Measurements from ENCODE around the gene IRX2.

The IRX2 gene

DNA sequence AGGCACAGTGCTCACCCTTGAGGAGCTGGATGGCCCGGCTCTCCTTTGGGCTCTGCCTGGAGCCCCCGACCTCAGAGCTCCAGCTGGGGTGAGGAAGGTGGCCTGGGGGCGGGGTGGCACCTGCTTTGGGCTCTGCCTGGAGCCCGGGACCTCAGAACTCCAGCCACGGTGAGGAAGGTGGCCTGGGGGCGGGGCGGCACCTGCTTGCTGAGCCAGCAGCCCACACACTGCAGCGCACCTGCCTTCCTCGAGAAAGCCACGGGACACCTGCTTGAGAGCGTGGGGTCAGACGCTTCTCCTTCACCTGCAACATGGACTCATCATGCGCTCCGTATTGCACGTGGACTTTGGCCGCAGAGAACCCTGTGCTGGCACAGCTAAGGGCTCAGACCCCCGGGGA lies 51.8 kb downstream of the IRX2 start:
- no peak overlapping the region for H3K9ac ChIP-seq (ENCODE audit: insufficient read length, low read depth)
- H3K9me3 ChIP-seq (ENCODE audit: insufficient read depth, low read length), result no peaks in the 10 kb centered on the region
- DNase-seq (ENCODE audit: low read depth, low spot score), result no peak
- H3K4me1 ChIP-seq (ENCODE audit: insufficient read depth, insufficient read length), result no peaks in the 10 kb centered on the region
- TF ChIP-seq YY1 (IDR thresholded peaks at IDR 0.05; ENCODE audit: insufficient read depth, insufficient read length), result no peak
- no peak for TF ChIP-seq SUZ12 (IDR thresholded peaks at IDR 0.05; ENCODE audit: extremely low read depth, insufficient read depth, insufficient read length)
- no peak for TF ChIP-seq ZNF274 (IDR thresholded peaks at IDR 0.05; ENCODE audit: low read depth, low read length)
- H3K4me3 ChIP-seq (ENCODE audit: insufficient read length, low read depth), result no peak overlapping the region
- no peaks in the 10 kb centered on the region for H3K36me3 ChIP-seq (ENCODE audit: insufficient read depth, insufficient read length, low read length)
- no peaks in the 10 kb centered on the region for H3K27me3 ChIP-seq (ENCODE audit: insufficient read depth, insufficient read length)

DNA sequence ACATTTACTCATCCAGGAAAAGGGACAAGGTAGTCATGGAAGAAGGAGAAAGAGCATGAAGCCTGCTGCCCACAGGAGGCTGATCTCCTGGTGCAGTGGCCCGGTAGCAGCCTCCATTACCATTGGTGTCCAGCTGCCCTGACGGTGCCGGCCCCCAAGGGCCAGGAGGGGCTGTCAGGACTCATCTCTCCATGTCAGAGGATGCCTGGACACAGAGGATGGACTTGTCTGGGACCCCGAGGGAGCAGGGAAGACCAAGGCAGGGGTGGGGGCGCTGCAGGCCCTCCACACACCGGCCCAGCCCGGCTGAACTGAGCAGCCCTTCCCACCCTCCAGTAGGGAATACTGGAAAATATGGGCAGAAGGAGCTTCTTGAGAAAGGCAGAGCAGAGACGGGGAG lies 52.2 kb downstream of the IRX2 start:
- no peaks in the 10 kb centered on the region for H3K4me1 ChIP-seq (ENCODE audit: insufficient read depth, insufficient read length)
- no peak for TF ChIP-seq SUZ12 (IDR thresholded peaks at IDR 0.05; ENCODE audit: extremely low read depth, insufficient read depth, insufficient read length)
- TF ChIP-seq ZNF274 (IDR thresholded peaks at IDR 0.05; ENCODE audit: low read depth, low read length), result no peak
- no peak for TF ChIP-seq YY1 (IDR thresholded peaks at IDR 0.05; ENCODE audit: insufficient read depth, insufficient read length)
- H3K9ac ChIP-seq (ENCODE audit: insufficient read length, low read depth), result no peak overlapping the region
- no peak overlapping the region for H3K4me3 ChIP-seq (ENCODE audit: insufficient read length, low read depth)
- H3K36me3 ChIP-seq (ENCODE audit: insufficient read depth, insufficient read length, low read length), result no peaks in the 10 kb centered on the region
- no peak for DNase-seq (ENCODE audit: low read depth, low spot score)
- H3K27me3 ChIP-seq (ENCODE audit: insufficient read depth, insufficient read length), result no peaks in the 10 kb centered on the region
- H3K9me3 ChIP-seq (ENCODE audit: insufficient read depth, low read length), result no peaks in the 10 kb centered on the region

DNA sequence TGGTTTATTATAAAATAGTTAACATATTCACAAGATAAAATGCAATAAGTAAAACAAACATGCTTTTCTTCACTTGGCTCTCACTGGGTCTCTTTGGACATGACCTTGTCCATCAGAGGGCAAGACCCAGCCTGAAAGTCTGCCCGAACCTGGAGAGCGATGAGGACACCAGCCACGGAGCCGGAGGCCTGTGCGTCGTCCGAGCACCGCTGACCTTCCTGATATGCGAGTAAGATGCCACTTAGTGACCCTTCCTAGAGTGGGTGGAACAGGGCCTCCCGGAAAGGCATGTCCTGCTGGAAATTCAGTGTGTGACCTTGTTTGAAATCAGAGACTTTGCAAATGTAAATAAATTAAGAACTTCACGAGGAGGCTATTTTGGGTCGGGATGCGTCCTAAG lies 52.9 kb downstream of the IRX2 start:
- no peak for DNase-seq (ENCODE audit: low read depth, low spot score)
- no peaks in the 10 kb centered on the region for H3K4me1 ChIP-seq (ENCODE audit: insufficient read depth, insufficient read length)
- no peak overlapping the region for H3K4me3 ChIP-seq (ENCODE audit: insufficient read length, low read depth)
- no peak overlapping the region for H3K9ac ChIP-seq (ENCODE audit: insufficient read length, low read depth)
- H3K9me3 ChIP-seq (ENCODE audit: insufficient read depth, low read length), result no peaks in the 10 kb centered on the region
- TF ChIP-seq SUZ12 (IDR thresholded peaks at IDR 0.05; ENCODE audit: extremely low read depth, insufficient read depth, insufficient read length) (no peak), YY1 (IDR thresholded peaks at IDR 0.05; ENCODE audit: insufficient read depth, insufficient read length) (no peak), ZNF274 (IDR thresholded peaks at IDR 0.05; ENCODE audit: low read depth, low read length) (no peak)
- no peaks in the 10 kb centered on the region for H3K36me3 ChIP-seq (ENCODE audit: insufficient read depth, insufficient read length, low read length)
- H3K27me3 ChIP-seq (ENCODE audit: insufficient read depth, insufficient read length), result no peaks in the 10 kb centered on the region

DNA sequence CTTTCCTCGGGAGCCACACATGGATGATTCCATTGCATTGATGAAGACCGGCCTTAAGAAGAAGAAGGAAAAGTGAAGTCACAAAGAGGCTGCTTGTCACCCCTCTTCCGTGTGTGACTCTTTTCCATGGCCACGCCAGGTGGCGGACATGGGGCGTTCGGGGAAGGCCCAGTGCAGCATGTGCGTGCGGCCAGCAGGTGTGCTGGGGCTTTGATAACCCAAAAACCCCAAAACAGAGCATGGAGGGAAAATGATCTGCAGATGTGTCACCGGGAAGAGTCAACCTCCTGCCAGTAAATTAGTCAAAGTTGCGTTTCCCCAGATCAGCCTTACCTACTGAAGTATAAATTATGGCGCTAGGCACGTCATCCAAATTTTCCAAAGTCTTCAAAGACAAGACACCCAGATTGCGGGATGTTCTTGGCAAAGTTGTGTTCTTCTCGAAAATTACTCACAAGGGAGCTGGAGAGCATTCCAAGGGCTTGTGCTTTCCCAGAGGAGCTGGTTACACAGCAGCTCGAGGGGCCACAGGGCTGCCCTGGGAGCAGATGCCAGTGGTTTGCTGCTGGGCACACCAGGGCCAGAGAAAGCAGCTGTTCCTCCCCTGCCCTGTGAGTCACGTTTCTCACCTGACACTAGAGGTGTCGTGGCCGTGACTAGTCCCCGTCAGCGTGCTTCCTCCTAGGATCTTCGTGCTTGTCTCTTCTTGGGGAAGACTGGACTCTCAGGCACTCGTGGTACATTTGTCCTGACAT lies 53.9 kb downstream of the IRX2 start:
- Histone ChIP-seq H3K36me3 (ENCODE audit: insufficient read depth, insufficient read length, low read length) (no peaks in the 10 kb centered on the region), H3K9ac (ENCODE audit: insufficient read length, low read depth) (no peak overlapping the region), H3K27me3 (ENCODE audit: insufficient read depth, insufficient read length) (no peaks in the 10 kb centered on the region), H3K9me3 (ENCODE audit: insufficient read depth, low read length) (no peaks in the 10 kb centered on the region), H3K4me3 (ENCODE audit: insufficient read length, low read depth) (no peak overlapping the region), H3K4me1 (ENCODE audit: insufficient read depth, insufficient read length) (no peaks in the 10 kb centered on the region)
- no peak for DNase-seq (ENCODE audit: low read depth, low spot score)
- TF ChIP-seq YY1 (IDR thresholded peaks at IDR 0.05; ENCODE audit: insufficient read depth, insufficient read length) (no peak), ZNF274 (IDR thresholded peaks at IDR 0.05; ENCODE audit: low read depth, low read length) (no peak), SUZ12 (IDR thresholded peaks at IDR 0.05; ENCODE audit: extremely low read depth, insufficient read depth, insufficient read length) (no peak)

DNA sequence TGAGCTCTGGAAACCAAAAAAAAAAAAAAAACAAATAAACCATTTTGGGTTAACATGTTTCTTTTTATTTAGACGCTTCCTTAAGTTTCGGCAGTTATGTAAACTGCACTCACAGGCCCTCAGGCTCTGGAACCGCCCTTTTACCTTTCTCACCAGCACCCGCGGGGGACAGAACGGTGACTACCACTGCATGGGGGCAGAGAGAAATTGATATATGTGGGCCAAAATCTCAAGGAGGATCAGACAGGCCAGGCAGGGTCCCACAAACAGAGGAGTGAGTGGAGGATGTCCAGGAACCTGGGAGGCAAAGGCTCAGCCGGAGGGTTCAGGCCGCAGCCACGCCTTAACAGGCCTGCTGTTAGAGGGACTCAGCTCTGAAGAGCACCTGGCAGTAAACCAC lies 54.4 kb downstream of the IRX2 start:
- H3K36me3 ChIP-seq (ENCODE audit: insufficient read depth, insufficient read length, low read length), result no peaks in the 10 kb centered on the region
- H3K4me3 ChIP-seq (ENCODE audit: insufficient read length, low read depth), result no peak overlapping the region
- H3K9ac ChIP-seq (ENCODE audit: insufficient read length, low read depth), result no peak overlapping the region
- no peaks in the 10 kb centered on the region for H3K27me3 ChIP-seq (ENCODE audit: insufficient read depth, insufficient read length)
- 0 out of 2 replicates have a peak, but pooled peaks cover 1% of the 10 kb centered on the region for H3K9me3 ChIP-seq (ENCODE audit: insufficient read depth, low read length)
- no peak for DNase-seq (ENCODE audit: low read depth, low spot score)
- TF ChIP-seq YY1 (IDR thresholded peaks at IDR 0.05; ENCODE audit: insufficient read depth, insufficient read length) (no peak), ZNF274 (IDR thresholded peaks at IDR 0.05; ENCODE audit: low read depth, low read length) (no peak), SUZ12 (IDR thresholded peaks at IDR 0.05; ENCODE audit: extremely low read depth, insufficient read depth, insufficient read length) (no peak)
- no peaks in the 10 kb centered on the region for H3K4me1 ChIP-seq (ENCODE audit: insufficient read depth, insufficient read length)
